Ascending aorta (tissue), 2 donors: ENCODE measurements around the gene ASPDH. TPM values are rescaled to one million over a fixed set of nuclear protein-coding genes. Genes with fewer than 3 reads are reported as not detected.

ENCODE experiments used
- DNase-seq, 2 donors: peaks; one replicate each; pipeline ENCODE4 v3.0.0-alpha.2; 2019; ENCODE audit warnings: low spot score in 2 of 2
- H3K27ac ChIP-seq, 2 donors: fragments of 200-600 bp; sonication (generic); one replicate each; pipeline ENCODE4 v1.5.1; 2016 to 2017; ENCODE audit warnings: mild to moderate bottlenecking in 1 of 2
- H3K27me3 ChIP-seq: fragments of 200-600 bp; sonication (generic); one replicate; pipeline ENCODE4 v1.5.1; 2017
- H3K36me3 ChIP-seq, 2 donors: fragments of 200-600 bp; sonication (generic); one replicate each; pipeline ENCODE4 v1.5.1; 2016
- H3K4me1 ChIP-seq, 2 donors: fragments of 200-600 bp; sonication (generic); one replicate each; pipeline ENCODE4 v1.5.1; 2016 to 2017; ENCODE audit warnings: mild to moderate bottlenecking in 1 of 2
- H3K4me3 ChIP-seq, 2 donors: fragments of 200-600 bp; sonication (generic); one replicate each; pipeline ENCODE4 v1.5.1; 2016 to 2017; ENCODE audit warnings: mild to moderate bottlenecking in 1 of 2
- H3K9me3 ChIP-seq, 2 donors: fragments of 200-600 bp; sonication (generic); one replicate each; pipeline ENCODE4 v1.5.1; 2016
- CTCF ChIP-seq, 3 experiments: fragments of 200-600 bp in 2 of 3; fragments of 450-650 bp in 1 of 3; sonication (generic) in 2 of 3; IDR thresholded peaks; one replicate each; pipeline ENCODE4 v1.5.1; 2016 to 2019; ENCODE audit warnings: antibody characterized with exemption in 3 of 3, mild to moderate bottlenecking in 1 of 3, moderate library complexity in 1 of 3
- intact Hi-C: fragments of 100-400 bp; cut with DNase I; formaldehyde crosslinking; loops from one replicate; pipeline ENCODE4 v1.15.1; 2023
- total RNA-seq: library from RNA; depleted of rRNA; stranded (reverse); fragments of >200 nt; gene quantifications from one replicate; pipeline ENCODE4 v1.1.0, GENCODE V29; 2016

ASPDH gene
- total RNA-seq, 1 donor from 2014 or later: not detected

GRCh38 chr19:50522881-50523280 is 9.2 kb upstream of the ASPDH start:
- Histone ChIP-seq H3K4me1 (no peaks in the 10 kb centered on the region), H3K36me3 (no peaks in the 10 kb centered on the region), H3K4me3 (no peak overlapping the region), H3K27ac (no peak overlapping the region), H3K27me3 (no peaks in the 10 kb centered on the region), H3K9me3 (no peaks in the 10 kb centered on the region)
- TF ChIP-seq CTCF (IDR thresholded peaks at IDR 0.05): no peak
- no peak for DNase-seq
- intact Hi-C loops: no loop called here

GRCh38 chr19:50520822-50521465 is 7.2 kb upstream of the ASPDH start:
- Histone ChIP-seq H3K4me1 (no peaks in the 10 kb centered on the region), H3K4me3 (no peak overlapping the region), H3K9me3 (no peaks in the 10 kb centered on the region), H3K27ac (no peak overlapping the region), H3K27me3 (no peaks in the 10 kb centered on the region), H3K36me3 (no peaks in the 10 kb centered on the region)
- DNase-seq: no peak
- no peak for TF ChIP-seq CTCF (IDR thresholded peaks at IDR 0.05)
- intact Hi-C loops: no loop called here

DNA sequence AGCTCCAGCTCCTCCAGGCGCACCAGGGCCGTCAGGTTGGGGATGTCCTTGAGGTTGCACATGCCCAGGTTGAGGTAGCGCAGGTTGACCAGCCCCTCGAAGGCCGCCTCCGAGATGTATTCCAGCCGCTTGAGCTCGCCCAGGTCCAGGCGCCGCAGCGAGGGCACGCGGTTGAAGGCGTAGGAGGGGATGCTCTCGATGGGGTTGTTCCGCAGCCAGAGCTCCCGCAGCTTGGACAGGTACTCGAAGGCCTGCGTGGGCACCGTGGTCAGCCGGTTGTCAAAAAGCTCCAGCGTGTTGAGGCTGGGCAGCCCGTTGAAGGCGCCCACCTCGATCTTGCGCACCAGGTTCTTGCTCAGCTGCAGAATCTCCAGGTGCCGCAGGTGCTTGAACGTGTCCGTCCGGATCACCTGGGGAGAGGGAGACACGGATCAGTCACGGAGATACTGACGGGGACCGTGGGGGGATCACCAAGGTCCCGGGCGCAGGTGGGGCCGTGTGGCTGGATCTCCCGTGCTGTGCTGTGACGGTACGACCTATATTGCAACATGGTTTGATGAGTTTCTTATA is 5.4 kb upstream of the ASPDH start:
- Histone ChIP-seq H3K9me3 (no peaks in the 10 kb centered on the region), H3K36me3 (no peaks in the 10 kb centered on the region), H3K4me1 (no peaks in the 10 kb centered on the region), H3K27ac (no peak overlapping the region), H3K27me3 (no peaks in the 10 kb centered on the region), H3K4me3 (no peak overlapping the region)
- no peak for TF ChIP-seq CTCF (IDR thresholded peaks at IDR 0.05)
- intact Hi-C loops: loop anchor here (10.0 kb wide), 3 partner anchors 314 to 846 kb away; partner anchors contain the start of genes CLDND2, ETFB, MYH14 and VRK3
- DNase-seq: no peak

DNA sequence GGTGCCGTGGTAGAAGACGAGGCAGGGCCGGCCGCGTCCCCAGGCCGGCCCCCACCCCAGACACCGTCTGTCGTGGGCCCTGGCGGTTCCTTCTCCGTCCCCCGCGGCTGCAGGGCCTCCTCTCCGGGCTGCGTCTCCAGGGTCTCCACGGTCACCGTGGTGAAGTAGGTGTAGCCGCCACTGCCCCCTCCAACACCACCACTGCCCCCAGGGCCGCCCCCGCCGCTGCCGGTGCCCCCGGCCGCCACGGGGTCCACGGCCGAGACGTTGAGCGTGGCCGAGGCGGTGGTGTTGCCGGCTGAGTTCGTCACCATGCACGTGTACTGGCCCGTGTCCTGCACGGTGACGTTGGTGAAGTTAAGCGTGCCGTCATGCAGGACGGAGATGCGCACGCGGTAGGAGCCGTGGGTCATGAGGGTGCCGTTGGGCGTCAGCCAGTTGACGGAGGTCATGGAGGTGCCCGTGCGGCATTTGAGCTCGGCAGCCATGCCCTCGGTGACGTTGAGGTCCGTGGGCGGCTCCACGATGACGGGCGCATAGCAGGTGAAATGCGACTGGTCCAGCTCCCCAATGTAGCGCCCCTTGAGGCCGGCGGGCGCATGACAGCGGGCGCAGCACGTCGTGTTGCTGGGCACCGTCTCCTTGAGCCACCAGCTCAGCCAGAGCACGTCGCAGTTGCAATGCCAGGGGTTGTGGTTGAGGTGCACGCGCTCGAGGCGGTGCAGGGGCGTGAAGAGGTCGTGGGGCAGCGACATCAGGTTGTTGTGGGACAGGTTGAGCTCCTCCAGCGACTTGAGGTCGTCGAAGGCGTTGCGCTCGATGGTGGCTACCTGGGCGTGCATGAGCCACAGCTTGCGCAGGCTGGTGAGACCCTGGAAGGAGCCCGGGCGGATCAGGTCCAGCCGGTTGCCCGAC is 4.6 kb upstream of the ASPDH start:
- Histone ChIP-seq H3K4me1 (no peaks in the 10 kb centered on the region), H3K27me3 (no peaks in the 10 kb centered on the region), H3K4me3 (no peak overlapping the region), H3K27ac (no peak overlapping the region), H3K9me3 (no peaks in the 10 kb centered on the region), H3K36me3 (no peaks in the 10 kb centered on the region)
- TF ChIP-seq CTCF (IDR thresholded peaks at IDR 0.05): no peak
- no peak for DNase-seq
- intact Hi-C loops: loop anchor here (10.0 kb wide), 3 partner anchors 314 to 846 kb away; partner anchors contain the start of genes CLDND2, ETFB, MYH14 and VRK3

DNA sequence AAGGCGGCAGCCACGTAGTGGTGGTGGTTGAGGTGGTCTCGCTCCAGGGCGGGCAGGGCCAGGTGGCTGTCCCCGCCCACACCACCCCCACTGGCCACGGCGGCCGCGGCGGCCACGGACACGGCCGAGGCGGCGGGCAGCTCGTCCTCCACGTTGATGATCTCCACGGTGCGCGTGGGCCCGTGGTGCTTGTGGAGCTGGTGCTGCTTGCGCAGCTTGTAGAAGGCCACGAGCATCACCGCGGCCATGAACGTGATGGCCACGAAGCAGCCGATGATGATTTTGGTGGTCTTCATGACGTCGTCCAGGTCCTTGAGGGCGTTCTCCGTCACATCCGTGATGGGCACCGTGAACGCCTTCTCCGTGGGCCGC is 4.0 kb upstream of the ASPDH start:
- H3K4me3 ChIP-seq: no peak overlapping the region
- H3K4me1 ChIP-seq: no peaks in the 10 kb centered on the region
- no peaks in the 10 kb centered on the region for H3K36me3 ChIP-seq
- H3K27ac ChIP-seq: no peak overlapping the region
- TF ChIP-seq CTCF (IDR thresholded peaks at IDR 0.05): no peak
- intact Hi-C loops: loop anchor here (10.0 kb wide), 3 partner anchors 313 to 847 kb away; partner anchors contain the start of genes CLDND2, ETFB, MYH14 and VRK3
- no peaks in the 10 kb centered on the region for H3K27me3 ChIP-seq
- DNase-seq: no peak
- H3K9me3 ChIP-seq: no peaks in the 10 kb centered on the region
